Measurements from ENCODE around the gene RBM22. TPM values are rescaled to one million over a fixed set of nuclear protein-coding genes. Genes with fewer than 3 reads are reported as not detected.
A peak's percentile ranks its signal among the peaks of the same experiment; 100 is the strongest.

RBM22 gene
- total RNA-seq, 1 donor from 2014 or later = 66.8 TPM

- DNase-seq (ENCODE audit: low spot score in 2 of 2, unreplicated experiment in 2 of 2) = no peak
- Mint-ChIP-seq H3K4me3 (no peak overlapping the region), H3K36me3 (peaks cover 13% of the 10 kb centered on the region), H3K27me3 (ENCODE audit: low read depth) (no peaks in the 10 kb centered on the region), H3K4me1 (no peaks in the 10 kb centered on the region), H3K27ac (no peak overlapping the region), H3K9me3 (no peaks in the 10 kb centered on the region)
- TF ChIP-seq, protein P1, sequence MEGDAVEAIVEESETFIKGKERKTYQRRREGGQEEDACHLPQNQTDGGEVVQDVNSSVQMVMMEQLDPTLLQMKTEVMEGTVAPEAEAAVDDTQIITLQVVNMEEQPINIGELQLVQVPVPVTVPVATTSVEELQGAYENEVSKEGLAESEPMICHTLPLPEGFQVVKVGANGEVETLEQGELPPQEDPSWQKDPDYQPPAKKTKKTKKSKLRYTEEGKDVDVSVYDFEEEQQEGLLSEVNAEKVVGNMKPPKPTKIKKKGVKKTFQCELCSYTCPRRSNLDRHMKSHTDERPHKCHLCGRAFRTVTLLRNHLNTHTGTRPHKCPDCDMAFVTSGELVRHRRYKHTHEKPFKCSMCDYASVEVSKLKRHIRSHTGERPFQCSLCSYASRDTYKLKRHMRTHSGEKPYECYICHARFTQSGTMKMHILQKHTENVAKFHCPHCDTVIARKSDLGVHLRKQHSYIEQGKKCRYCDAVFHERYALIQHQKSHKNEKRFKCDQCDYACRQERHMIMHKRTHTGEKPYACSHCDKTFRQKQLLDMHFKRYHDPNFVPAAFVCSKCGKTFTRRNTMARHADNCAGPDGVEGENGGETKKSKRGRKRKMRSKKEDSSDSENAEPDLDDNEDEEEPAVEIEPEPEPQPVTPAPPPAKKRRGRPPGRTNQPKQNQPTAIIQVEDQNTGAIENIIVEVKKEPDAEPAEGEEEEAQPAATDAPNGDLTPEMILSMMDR (IDR thresholded peaks at IDR 0.05; ENCODE audit: unreplicated experiment) = no peak
Measured at GRCh38 chr5:150706776-150707390, 6.0 kb upstream of the RBM22 start.

DNA sequence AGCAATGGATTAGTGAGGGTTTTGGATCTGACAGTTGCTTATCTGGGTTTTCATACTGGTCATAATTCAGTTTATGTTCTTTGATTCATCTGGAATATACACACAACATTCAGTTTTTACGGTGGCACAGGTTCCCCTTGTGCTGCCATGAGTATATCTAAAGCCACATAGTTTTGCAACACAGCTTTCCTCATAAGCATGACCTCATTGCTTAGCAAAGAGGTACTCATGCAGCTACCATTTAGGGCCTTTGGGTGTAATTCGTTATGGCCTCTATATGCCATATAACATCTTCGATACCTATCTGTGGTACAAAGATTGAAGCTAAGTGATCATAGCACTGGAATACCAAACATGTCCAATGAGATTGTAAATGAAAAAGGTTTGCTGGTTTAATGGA lies 2.9 kb upstream of the RBM22 start:
- no peaks in the 10 kb centered on the region for H3K27me3 Mint-ChIP-seq (ENCODE audit: low read depth)
- no peak overlapping the region for H3K4me3 Mint-ChIP-seq
- TF ChIP-seq, protein P1 (IDR thresholded peaks at IDR 0.05; ENCODE audit: unreplicated experiment) = no peak
- DNase-seq (ENCODE audit: low spot score in 2 of 2, unreplicated experiment in 2 of 2) = no peak
- peaks cover 3% of the 10 kb centered on the region for H3K4me1 Mint-ChIP-seq
- no peaks in the 10 kb centered on the region for H3K9me3 Mint-ChIP-seq
- no peak overlapping the region for H3K27ac Mint-ChIP-seq
- H3K36me3 Mint-ChIP-seq = peaks cover 9% of the 10 kb centered on the region

- no peak overlapping the region for H3K27ac Mint-ChIP-seq
- peaks cover 3% of the 10 kb centered on the region for H3K4me1 Mint-ChIP-seq
- no peaks in the 10 kb centered on the region for H3K27me3 Mint-ChIP-seq (ENCODE audit: low read depth)
- TF ChIP-seq, protein P1 (IDR thresholded peaks at IDR 0.05; ENCODE audit: unreplicated experiment) = no peak
- H3K9me3 Mint-ChIP-seq = no peaks in the 10 kb centered on the region
- H3K4me3 Mint-ChIP-seq = no peak overlapping the region
- peaks cover 14% of the 10 kb centered on the region for H3K36me3 Mint-ChIP-seq
- DNase-seq (ENCODE audit: low spot score in 2 of 2, unreplicated experiment in 2 of 2) = no peak
Measured at GRCh38 chr5:150700246-150700593, 642 bp downstream of the RBM22 start.

- Mint-ChIP-seq H3K4me1 (peaks cover 13% of the 10 kb centered on the region), H3K4me3 (no peak overlapping the region), H3K9me3 (no peaks in the 10 kb centered on the region), H3K36me3 (peaks cover 48% of the 10 kb centered on the region), H3K27me3 (ENCODE audit: low read depth) (no peaks in the 10 kb centered on the region), H3K27ac (peak overlapping the region; percentile 30)
- no peak for DNase-seq (ENCODE audit: low spot score in 2 of 2, unreplicated experiment in 2 of 2)
- TF ChIP-seq, protein P1 (IDR thresholded peaks at IDR 0.05; ENCODE audit: unreplicated experiment) = no peak
Measured at GRCh38 chr5:150694612-150695011, 6.2 kb downstream of the RBM22 start.

DNA sequence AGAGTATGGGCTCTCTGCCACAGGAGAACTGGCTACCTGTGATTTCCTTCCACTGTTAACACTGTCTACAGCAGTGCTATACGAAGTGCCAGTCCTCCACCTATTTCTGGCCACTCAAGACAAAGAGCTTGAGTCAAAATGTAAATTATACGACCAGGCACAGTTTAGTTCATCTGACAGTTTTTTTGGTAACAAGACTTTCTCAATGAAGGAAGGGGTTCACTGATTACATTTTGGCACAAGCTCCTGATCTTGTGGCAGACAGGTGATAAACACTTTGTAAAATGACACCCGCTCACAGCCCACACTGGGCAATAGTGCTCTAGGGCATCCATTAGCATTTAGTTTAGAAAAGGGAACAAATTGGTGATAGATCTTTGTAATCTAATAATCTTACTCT lies 8.6 kb downstream of the RBM22 start:
- H3K4me1 Mint-ChIP-seq = peaks cover 13% of the 10 kb centered on the region
- DNase-seq (ENCODE audit: low spot score in 2 of 2, unreplicated experiment in 2 of 2) = no peak
- H3K4me3 Mint-ChIP-seq = no peak overlapping the region
- TF ChIP-seq, protein P1 (IDR thresholded peaks at IDR 0.05; ENCODE audit: unreplicated experiment) = no peak
- H3K36me3 Mint-ChIP-seq = peaks cover 52% of the 10 kb centered on the region
- no peaks in the 10 kb centered on the region for H3K9me3 Mint-ChIP-seq
- no peak overlapping the region for H3K27ac Mint-ChIP-seq
- H3K27me3 Mint-ChIP-seq (ENCODE audit: low read depth) = no peaks in the 10 kb centered on the region

- Mint-ChIP-seq H3K36me3 (peaks cover 46% of the 10 kb centered on the region), H3K27me3 (ENCODE audit: low read depth) (no peaks in the 10 kb centered on the region), H3K4me1 (peaks cover 13% of the 10 kb centered on the region), H3K4me3 (no peak overlapping the region), H3K27ac (peak overlapping the region; percentile 11), H3K9me3 (no peaks in the 10 kb centered on the region)
- DNase-seq (ENCODE audit: low spot score in 2 of 2, unreplicated experiment in 2 of 2) = no peak
- TF ChIP-seq, protein P1 (IDR thresholded peaks at IDR 0.05; ENCODE audit: unreplicated experiment) = no peak
Measured at GRCh38 chr5:150690760-150691159, 10.1 kb downstream of the RBM22 start.

Data from mesothelial cell of epicardium (in vitro differentiated cells).